Smooth muscle cell (in vitro differentiated cells): ENCODE measurements around the gene HINT2. TPM values are rescaled to one million over a fixed set of nuclear protein-coding genes. Genes with fewer than 3 reads are reported as not detected.

Experiments
- DNase-seq: peaks from one replicate; lab custom pipeline; 2025; ENCODE audit not compliant: unreplicated experiment; lab: John Stamatoyannopoulos, UW
- H2AFZ ChIP-seq: fragments of 200-600 bp; sonication (generic); 2 replicates; pipeline ENCODE4 v1.6.0; 2016; ENCODE audit warnings: antibody characterized with exemption, low read depth, mild to moderate bottlenecking
- H3F3A ChIP-seq: fragments of 200-600 bp; sonication (generic); 2 replicates; pipeline ENCODE4 v1.6.0; 2017; ENCODE audit warnings: antibody characterized with exemption, low read depth
- H3K27ac ChIP-seq: fragments of 200-600 bp; sonication (generic); 2 replicates; pipeline ENCODE4 v1.5.1; 2016; ENCODE audit warnings: low read depth, mild to moderate bottlenecking
- H3K27me3 ChIP-seq: fragments of 200-600 bp; sonication (generic); 2 replicates; pipeline ENCODE4 v1.6.1; 2016; ENCODE audit warnings: low read depth, mild to moderate bottlenecking
- H3K36me3 ChIP-seq: fragments of 200-600 bp; sonication (generic); 2 replicates; pipeline ENCODE4 v1.5.1; 2016; ENCODE audit warnings: low read depth
- H3K4me1 ChIP-seq: fragments of 200-600 bp; sonication (generic); 2 replicates; pipeline ENCODE4 v1.5.1; 2016; ENCODE audit warnings: low read depth
- H3K4me2 ChIP-seq: fragments of 200-600 bp; sonication (generic); 2 replicates; pipeline ENCODE4 v1.6.0; 2016; ENCODE audit warnings: mild to moderate bottlenecking
- H3K4me3 ChIP-seq: fragments of 200-600 bp; sonication (generic); 2 replicates; pipeline ENCODE4 v1.5.1; 2016; ENCODE audit warnings: mild to moderate bottlenecking
- H3K79me2 ChIP-seq: fragments of 200-600 bp; sonication (generic); 2 replicates; pipeline ENCODE4 v1.6.0; 2016; ENCODE audit warnings: low read depth, mild to moderate bottlenecking
- H3K9ac ChIP-seq: fragments of 200-600 bp; sonication (generic); 2 replicates; pipeline ENCODE4 v1.6.0; 2016; ENCODE audit warnings: low read depth
- H3K9me3 ChIP-seq: fragments of 200-600 bp; sonication (generic); replicated peaks from 2 replicates; pipeline ENCODE4 v1.5.1; 2016; ENCODE audit warnings: low read depth
- H4K20me1 ChIP-seq: fragments of 200-600 bp; sonication (generic); 2 replicates; pipeline ENCODE4 v1.6.0; 2016; ENCODE audit warnings: low read depth
- CTCF ChIP-seq: fragments of 200-600 bp; sonication (generic); IDR thresholded peaks from 2 replicates; pipeline ENCODE4 v1.5.1; 2017; ENCODE audit warnings: borderline replicate concordance, mild to moderate bottlenecking, antibody characterized with exemption; ENCODE audit not compliant: insufficient read depth, poor library complexity, severe bottlenecking
- WGBS: methylation state at CpG from one replicate; pipeline ENCODE4 v1.1.7; 2016; ENCODE audit warnings: low lambda C conversion rate; 5-methylcytosine and 5-hydroxymethylcytosine counted together
- polyA plus RNA-seq: library from polyadenylated mRNA; unstranded; fragments of >200 nt; fragmentation: Nextera tagmentation; extraction: Ambion mirVana; gene quantifications from 2 replicates; pipeline ENCODE4 v1.2.1, GENCODE V29; 2016
- total RNA-seq: library from RNA; depleted of rRNA; stranded (reverse); fragments of >200 nt; gene quantifications from 2 replicates; pipeline ENCODE4 v1.2.3, GENCODE V29; 2014

The HINT2 gene
- total and polyA plus RNA-seq, 2 experiments from 2014 or later: 7.7 to 66.7 TPM

DNA sequence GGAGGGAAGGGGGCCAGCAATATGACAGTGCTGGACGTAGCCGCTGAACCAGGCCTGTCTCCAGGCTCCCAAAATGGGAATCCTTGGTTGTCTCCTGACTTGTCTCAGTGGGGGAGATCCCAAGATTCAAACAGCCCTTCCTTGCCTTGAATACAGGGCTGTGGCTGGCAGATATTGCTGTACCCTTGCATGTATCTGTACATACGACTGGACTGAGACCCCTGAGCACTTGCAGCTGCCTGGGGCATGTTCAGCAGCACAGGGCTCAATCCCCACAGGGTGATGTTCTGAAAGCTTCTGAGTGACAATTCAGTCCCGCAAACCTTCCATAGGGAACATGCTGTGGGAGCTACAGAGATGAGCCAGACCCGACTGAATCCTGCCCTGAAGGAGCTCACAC lies 42.0 kb upstream of the HINT2 start:
- 87% methylated on average over 5 of the region's 5 CpGs for WGBS
- Histone ChIP-seq H2AFZ (no peak overlapping the region), H3K27ac (no peak overlapping the region), H3K9ac (no peak overlapping the region), H3K36me3 (no peaks in the 10 kb centered on the region), H3K4me2 (no peak overlapping the region), H3K4me1 (no peaks in the 10 kb centered on the region), H3K27me3 (peaks cover 11% of the 10 kb centered on the region), H4K20me1 (no peaks in the 10 kb centered on the region), H3K9me3 (no peaks in the 10 kb centered on the region), H3F3A (no peaks in the 10 kb centered on the region), H3K79me2 (no peaks in the 10 kb centered on the region), H3K4me3 (no peak overlapping the region)
- TF ChIP-seq CTCF: no peak
- no peak for DNase-seq

GRCh38 chr9:35856206-35856605 lies 41.4 kb upstream of the HINT2 start:
- no peaks in the 10 kb centered on the region for H4K20me1 ChIP-seq
- H3K27me3 ChIP-seq: peaks cover 8% of the 10 kb centered on the region
- no peak overlapping the region for H3K9ac ChIP-seq
- no peaks in the 10 kb centered on the region for H3K79me2 ChIP-seq
- no peak for DNase-seq
- 89% methylated on average over 3 of the region's 3 CpGs for WGBS
- H3K27ac ChIP-seq: no peak overlapping the region
- H3K36me3 ChIP-seq: no peaks in the 10 kb centered on the region
- no peak for TF ChIP-seq CTCF
- H2AFZ ChIP-seq: no peak overlapping the region
- H3K4me2 ChIP-seq: no peak overlapping the region
- H3K4me3 ChIP-seq: no peak overlapping the region
- H3F3A ChIP-seq: no peaks in the 10 kb centered on the region
- no peaks in the 10 kb centered on the region for H3K9me3 ChIP-seq
- no peaks in the 10 kb centered on the region for H3K4me1 ChIP-seq

GRCh38 chr9:35854091-35854762 lies 39.4 kb upstream of the HINT2 start:
- Histone ChIP-seq H2AFZ (no peak overlapping the region), H3K27me3 (no peaks in the 10 kb centered on the region), H3K36me3 (no peaks in the 10 kb centered on the region), H3K27ac (no peak overlapping the region), H3K9me3 (no peaks in the 10 kb centered on the region), H3K9ac (no peak overlapping the region), H3K4me2 (no peak overlapping the region), H3K4me1 (no peaks in the 10 kb centered on the region), H3K4me3 (no peak overlapping the region), H3K79me2 (no peaks in the 10 kb centered on the region), H4K20me1 (no peaks in the 10 kb centered on the region), H3F3A (no peaks in the 10 kb centered on the region)
- WGBS: 92% methylated on average over 7 of the region's 7 CpGs
- DNase-seq: no peak
- TF ChIP-seq CTCF: no peak
